Melanocyte of skin (primary cell): Measurements from ENCODE around the gene TRPV6. TPM values are rescaled to one million over a fixed set of nuclear protein-coding genes. Genes with fewer than 3 reads are reported as not detected.

Experiments used
- total RNA-seq, 2 donors: library from RNA; depleted of rRNA; stranded (reverse); fragments of >200 nt; gene quantifications; 2 replicates each; pipeline ENCODE4 v1.2.3, GENCODE V29; 2012

Gene TRPV6
- not detected for total RNA-seq

DNA sequence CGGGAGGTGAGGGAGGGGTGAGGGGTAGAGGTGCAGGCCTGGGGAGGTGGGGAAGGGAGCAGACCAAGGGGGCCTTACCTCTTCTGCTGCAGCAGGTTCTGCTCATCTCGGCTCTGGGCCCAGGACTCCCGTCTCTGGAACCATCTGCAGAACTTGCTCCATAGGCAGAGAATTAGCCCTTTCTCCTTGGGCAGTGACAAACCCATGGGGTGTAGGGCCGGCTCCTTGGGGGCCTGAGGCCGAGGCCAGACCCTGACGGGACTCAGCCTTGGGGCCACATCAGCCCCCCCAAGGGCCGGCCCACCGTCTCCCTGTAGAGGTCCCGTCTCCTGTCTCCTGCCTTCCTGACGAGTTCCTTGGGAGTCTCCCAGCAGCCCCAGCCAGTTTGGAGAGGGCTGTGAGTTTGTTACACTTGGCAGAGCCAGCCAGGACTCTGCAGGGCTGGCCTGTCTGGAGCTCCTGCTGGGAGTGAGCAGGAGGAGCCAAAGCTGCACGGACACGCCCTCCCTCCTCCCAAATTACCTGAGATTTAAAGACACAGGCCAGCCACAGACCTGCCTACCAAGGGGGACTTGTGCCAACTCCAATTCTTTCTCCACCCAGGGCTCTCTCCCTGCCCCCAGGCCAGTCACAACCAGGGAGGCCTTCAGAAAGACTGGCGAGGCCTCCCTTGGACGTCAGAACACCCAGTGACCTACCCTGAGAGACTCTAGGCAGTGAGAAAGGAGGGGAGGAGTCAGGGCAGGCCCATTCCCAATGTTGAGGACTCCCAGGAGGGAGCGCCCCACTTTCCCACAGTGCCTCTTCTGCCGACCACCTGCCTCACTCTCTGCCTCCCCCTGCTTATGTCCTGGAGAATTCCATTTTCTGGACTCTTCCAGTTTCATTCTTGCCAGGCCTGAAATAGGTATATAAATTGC is at the start of gene TRPV6:
Gene TRPV6 (minus strand): TSS at position 435 of the 920 bp plus-strand sequence.

DNA sequence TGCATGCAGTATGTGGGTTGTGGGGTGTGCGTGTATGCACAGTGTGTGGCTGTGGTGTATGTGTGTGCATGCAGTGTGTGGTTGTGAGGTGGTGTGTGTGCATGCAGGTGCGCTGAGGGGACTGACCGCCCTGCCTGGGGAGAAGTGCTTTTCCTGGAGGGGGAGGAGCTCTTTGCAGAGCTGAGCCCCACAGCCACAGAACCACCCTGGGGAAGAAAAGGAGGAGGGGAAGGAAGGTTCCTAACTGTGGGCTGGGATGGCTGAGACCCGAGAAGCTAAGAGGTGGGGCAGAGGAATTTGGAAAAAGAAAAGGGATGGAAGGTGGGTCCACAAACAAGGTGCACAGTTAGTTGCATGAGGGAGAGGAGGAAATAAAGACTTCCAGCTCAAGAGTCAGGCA is 48.1 kb upstream of the TRPV6 start, which contains the start of gene TRPV5:
Gene TRPV5 (minus strand): TSS at position 123 of the 400 bp plus-strand sequence. CDS start 287 bp downstream, outside the sequence.

DNA sequence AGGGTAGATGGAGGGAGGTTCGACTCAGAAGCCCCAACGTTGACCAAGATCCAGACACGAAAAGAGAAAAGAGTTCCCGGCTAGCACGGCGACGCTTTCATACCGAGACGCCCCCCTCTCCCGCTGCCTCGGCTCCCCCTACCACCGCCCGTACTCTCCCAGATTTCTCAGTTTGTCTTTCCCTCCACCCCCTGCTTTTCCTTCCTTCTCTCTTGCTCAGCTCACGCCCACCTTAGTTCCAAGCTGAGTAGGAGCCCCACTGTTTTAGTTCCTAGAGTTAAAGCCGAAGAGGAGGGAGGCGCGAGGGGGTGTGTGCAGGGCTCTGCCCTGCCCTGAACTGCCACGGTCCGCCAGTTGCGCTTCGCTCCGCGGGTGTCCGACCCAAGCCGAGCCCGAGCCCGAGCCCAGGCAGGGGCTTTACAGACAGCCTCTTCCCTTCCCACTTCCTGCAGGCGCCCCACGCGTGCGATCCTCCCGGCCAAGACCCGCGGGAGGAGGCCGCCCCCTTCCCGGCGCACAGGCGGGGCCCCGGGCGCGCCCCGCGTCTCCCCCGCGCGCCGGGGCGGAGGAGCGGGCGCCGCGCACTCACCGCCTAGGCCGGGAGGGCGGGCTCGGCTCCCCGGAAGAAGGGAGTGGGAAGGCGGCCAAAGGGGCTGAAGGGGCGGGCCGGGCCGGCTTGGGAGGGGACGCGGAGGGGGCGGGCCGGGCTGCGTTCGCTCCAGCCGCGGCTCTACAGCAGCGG is 31.0 kb downstream of the TRPV6 start, which contains the start of gene EPHB6:
Gene EPHB6 (plus strand): TSS at position 705 of the 742 bp plus-strand sequence. CDS start 8,152 bp downstream, outside the sequence.

Other genes starting within 250 kb of the TRPV6 start
- not detected for gene PRSS1, start 136.3 kb downstream of the TRPV6 start, total RNA-seq
- gene PRSS2, start 114.8 kb downstream of the TRPV6 start, total RNA-seq: not detected
- under 1 TPM; under 0.01 to 0.34 TPM for gene EPHB6, start 30.7 kb downstream of the TRPV6 start, total RNA-seq
- gene TRPV5, start 48.0 kb upstream of the TRPV6 start, total RNA-seq: not detected
- not detected for gene LLCFC1, start 53.7 kb upstream of the TRPV6 start, total RNA-seq
- gene KEL, start 76.6 kb upstream of the TRPV6 start, total RNA-seq: under 1 TPM in 1 of 2 donors, not detected in 1; 0.34 TPM
- under 1 TPM in 1 of 2 donors, not detected in 1; 0.34 TPM for gene OR9A2, start 141.4 kb upstream of the TRPV6 start, total RNA-seq
- not detected for gene OR6V1, start 166.6 kb upstream of the TRPV6 start, total RNA-seq
- gene PIP, start 246.3 kb upstream of the TRPV6 start, total RNA-seq: not detected